ENCODE results near the gene KRT15.

KRT15 gene

GRCh38 chr17:41531993-41532392 is 13.3 kb upstream of the KRT15 start:
- H3K27ac ChIP-seq (ENCODE audit: low read depth, low read length, poor library complexity, severe bottlenecking): no peak overlapping the region
- no peaks in the 10 kb centered on the region for H3K79me2 ChIP-seq (ENCODE audit: insufficient read depth, low read length)
- peaks cover 1% of the 10 kb centered on the region; the same call in 1 of the 2 replicates for H3K27me3 ChIP-seq (ENCODE audit: insufficient read depth, low read length)
- no peaks in the 10 kb centered on the region for H3K36me3 ChIP-seq (ENCODE audit: insufficient read depth, low read length)
- no peaks in the 10 kb centered on the region for H4K20me1 ChIP-seq (ENCODE audit: insufficient read depth, low read length)
- no peaks in the 10 kb centered on the region for H3K9me2 ChIP-seq (ENCODE audit: low read depth, low read length)
- no peak overlapping the region for H3K9ac ChIP-seq (ENCODE audit: low read length)
- TF ChIP-seq EZH2 (IDR thresholded peaks at IDR 0.05; ENCODE audit: borderline replicate concordance, low read length): no peak
- no peak for TF ChIP-seq CTCF (IDR thresholded peaks at IDR 0.05; ENCODE audit: low read length)
- no peak overlapping the region for H3K4me3 ChIP-seq (ENCODE audit: low read depth, low read length, poor library complexity, severe bottlenecking)
- H3K4me1 ChIP-seq (ENCODE audit: insufficient read depth, low read length, severe bottlenecking): no peaks in the 10 kb centered on the region
- H2AFZ ChIP-seq (ENCODE audit: low read length): no peak overlapping the region
- H3K4me2 ChIP-seq (ENCODE audit: low read length): no peak overlapping the region
- no peaks in the 10 kb centered on the region for H3K9me3 ChIP-seq (ENCODE audit: low read length)
- no peaks in the 10 kb centered on the region for H3F3A ChIP-seq (ENCODE audit: insufficient read depth, low read length)

GRCh38 chr17:41530062-41531048 is 11.7 kb upstream of the KRT15 start:
- Histone ChIP-seq H2AFZ (ENCODE audit: low read length) (no peak overlapping the region), H3K27ac (ENCODE audit: low read depth, low read length, poor library complexity, severe bottlenecking) (no peak overlapping the region), H3K27me3 (ENCODE audit: insufficient read depth, low read length) (no peaks in the 10 kb centered on the region), H3K4me3 (ENCODE audit: low read depth, low read length, poor library complexity, severe bottlenecking) (no peak overlapping the region), H4K20me1 (ENCODE audit: insufficient read depth, low read length) (no peaks in the 10 kb centered on the region), H3K4me2 (ENCODE audit: low read length) (no peak overlapping the region), H3K9me3 (ENCODE audit: low read length) (no peaks in the 10 kb centered on the region), H3K9me2 (ENCODE audit: low read depth, low read length) (no peaks in the 10 kb centered on the region), H3F3A (ENCODE audit: insufficient read depth, low read length) (no peaks in the 10 kb centered on the region), H3K4me1 (ENCODE audit: insufficient read depth, low read length, severe bottlenecking) (no peaks in the 10 kb centered on the region), H3K9ac (ENCODE audit: low read length) (no peak overlapping the region), H3K79me2 (ENCODE audit: insufficient read depth, low read length) (no peaks in the 10 kb centered on the region), H3K36me3 (ENCODE audit: insufficient read depth, low read length) (no peaks in the 10 kb centered on the region)
- no peak for TF ChIP-seq CTCF (IDR thresholded peaks at IDR 0.05; ENCODE audit: low read length)

GRCh38 chr17:41529491-41529915 is 10.8 kb upstream of the KRT15 start:
- H2AFZ ChIP-seq (ENCODE audit: low read length): no peak overlapping the region
- no peak overlapping the region for H3K9ac ChIP-seq (ENCODE audit: low read length)

More at GRCh38 chr17:41529491-41529915, 10.8 kb upstream of the KRT15 start:
- Histone ChIP-seq H3K79me2 (ENCODE audit: insufficient read depth, low read length) (no peaks in the 10 kb centered on the region), H3K27ac (ENCODE audit: low read depth, low read length, poor library complexity, severe bottlenecking) (no peak overlapping the region), H3K9me2 (ENCODE audit: low read depth, low read length) (no peaks in the 10 kb centered on the region), H3K4me1 (ENCODE audit: insufficient read depth, low read length, severe bottlenecking) (no peaks in the 10 kb centered on the region), H3K36me3 (ENCODE audit: insufficient read depth, low read length) (no peaks in the 10 kb centered on the region), H3F3A (ENCODE audit: insufficient read depth, low read length) (no peaks in the 10 kb centered on the region), H3K27me3 (ENCODE audit: insufficient read depth, low read length) (no peaks in the 10 kb centered on the region), H3K4me2 (ENCODE audit: low read length) (no peak overlapping the region), H3K4me3 (ENCODE audit: low read depth, low read length, poor library complexity, severe bottlenecking) (no peak overlapping the region), H3K9me3 (ENCODE audit: low read length) (no peaks in the 10 kb centered on the region), H4K20me1 (ENCODE audit: insufficient read depth, low read length) (no peaks in the 10 kb centered on the region)
- no peak for TF ChIP-seq CTCF (IDR thresholded peaks at IDR 0.05; ENCODE audit: low read length)
- no peak for TF ChIP-seq EZH2 (IDR thresholded peaks at IDR 0.05; ENCODE audit: borderline replicate concordance, low read length)

Data from OCI-LY1 (cell line).